Panc1 (cell line): ENCODE results near the gene DGKZ.

Experiments
- POLR2AphosphoS5 ChIP-seq: IDR thresholded peaks from 2 replicates; pipeline ENCODE4 v1.6.1; 2012; ENCODE audit warnings: mild to moderate bottlenecking, low read depth, low read length, moderate library complexity
- REST ChIP-seq, 2 experiments: IDR thresholded peaks; 2 replicates each; pipeline ENCODE4 v1.6.1; 2011 to 2012; ENCODE audit warnings: low read depth in 2 of 2, control low read depth in 1 of 2, low read length in 1 of 2, mild to moderate bottlenecking in 1 of 2, moderate library complexity in 1 of 2; ENCODE audit not compliant: insufficient read depth in 1 of 2
- SIN3A ChIP-seq: IDR thresholded peaks from 2 replicates; pipeline ENCODE4 v1.6.1; 2012; ENCODE audit warnings: low read depth, mild to moderate bottlenecking, low read length, moderate library complexity, borderline replicate concordance; ENCODE audit not compliant: insufficient read depth
- TCF7L2 ChIP-seq: IDR thresholded peaks from 2 replicates; pipeline ENCODE4 v1.6.1; 2011; ENCODE audit warnings: mild to moderate bottlenecking, low read depth, low read length, inconsistent platforms
- TF ChIP-seq, protein P1 (sequence below): fragments of 450-650 bp; IDR thresholded peaks from 2 replicates; pipeline ENCODE4 v1.5.1; 2017; ENCODE audit warnings: mild to moderate bottlenecking

DNA sequence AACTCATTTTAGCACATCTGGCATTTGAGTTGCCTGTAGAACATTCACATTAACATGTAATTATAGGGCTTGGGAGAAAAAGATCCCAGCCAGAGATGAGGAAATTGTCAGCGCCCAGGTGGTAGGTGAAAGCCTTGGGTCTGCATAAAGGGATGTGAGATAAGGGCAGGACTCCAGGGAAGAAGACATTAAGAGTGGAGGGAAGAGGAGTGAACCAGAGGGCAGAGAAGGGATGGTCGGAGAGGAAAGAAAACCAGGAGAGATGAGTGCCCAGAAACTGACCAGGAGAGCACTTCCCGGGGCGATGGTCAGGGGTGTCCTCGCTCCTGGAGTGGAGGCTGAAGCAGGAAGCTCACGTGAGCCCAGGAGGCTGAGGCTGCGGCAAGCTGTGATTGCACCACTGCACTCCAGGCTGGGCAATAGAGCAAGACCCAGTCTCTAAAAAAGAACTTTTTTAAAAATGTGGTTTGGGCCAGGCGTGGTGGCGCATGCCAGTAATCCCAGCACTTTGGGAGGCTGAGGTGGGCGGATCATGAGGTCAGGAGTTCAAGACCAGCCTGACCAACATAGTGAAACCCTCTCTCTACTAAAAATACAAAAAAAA lies 20.3 kb upstream of the DGKZ start:
- TF ChIP-seq, protein P1, sequence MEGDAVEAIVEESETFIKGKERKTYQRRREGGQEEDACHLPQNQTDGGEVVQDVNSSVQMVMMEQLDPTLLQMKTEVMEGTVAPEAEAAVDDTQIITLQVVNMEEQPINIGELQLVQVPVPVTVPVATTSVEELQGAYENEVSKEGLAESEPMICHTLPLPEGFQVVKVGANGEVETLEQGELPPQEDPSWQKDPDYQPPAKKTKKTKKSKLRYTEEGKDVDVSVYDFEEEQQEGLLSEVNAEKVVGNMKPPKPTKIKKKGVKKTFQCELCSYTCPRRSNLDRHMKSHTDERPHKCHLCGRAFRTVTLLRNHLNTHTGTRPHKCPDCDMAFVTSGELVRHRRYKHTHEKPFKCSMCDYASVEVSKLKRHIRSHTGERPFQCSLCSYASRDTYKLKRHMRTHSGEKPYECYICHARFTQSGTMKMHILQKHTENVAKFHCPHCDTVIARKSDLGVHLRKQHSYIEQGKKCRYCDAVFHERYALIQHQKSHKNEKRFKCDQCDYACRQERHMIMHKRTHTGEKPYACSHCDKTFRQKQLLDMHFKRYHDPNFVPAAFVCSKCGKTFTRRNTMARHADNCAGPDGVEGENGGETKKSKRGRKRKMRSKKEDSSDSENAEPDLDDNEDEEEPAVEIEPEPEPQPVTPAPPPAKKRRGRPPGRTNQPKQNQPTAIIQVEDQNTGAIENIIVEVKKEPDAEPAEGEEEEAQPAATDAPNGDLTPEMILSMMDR, result no peak
- no peak for TF ChIP-seq POLR2AphosphoS5
- TF ChIP-seq REST (IDR thresholded peaks at IDR 0.05; ENCODE audit: insufficient read depth in 1 of 2, low read depth in 2 of 2, low read length in 1 of 2), result no peak
- TF ChIP-seq TCF7L2, result no peak
- TF ChIP-seq SIN3A, result no peak
